ENCODE results near the gene SLCO1B3. TPM values are rescaled to one million over a fixed set of nuclear protein-coding genes. Genes with fewer than 3 reads are reported as not detected.

The SLCO1B3 gene
- total RNA-seq, 1 donor from 2014 or later: not detected

DNA sequence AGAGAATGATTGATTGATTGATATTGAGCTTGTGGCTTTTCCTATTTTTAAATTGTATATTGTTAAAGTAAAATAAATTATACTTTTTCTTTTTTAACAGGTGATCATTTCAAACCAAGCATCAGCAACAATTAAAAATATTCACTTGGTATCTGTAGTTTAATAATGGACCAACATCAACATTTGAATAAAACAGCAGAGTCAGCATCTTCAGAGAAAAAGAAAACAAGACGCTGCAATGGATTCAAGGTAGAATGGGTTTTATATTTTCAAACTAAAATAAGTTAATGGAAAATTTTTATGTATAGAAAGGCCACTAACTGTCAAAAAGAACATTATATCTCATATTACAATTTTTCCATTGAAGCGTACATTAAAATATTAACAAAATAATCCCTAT is 5.1 kb downstream of the SLCO1B3 start:
- H3K9me3 Mint-ChIP-seq: peaks cover 12% of the 10 kb centered on the region
- H3K36me3 Mint-ChIP-seq (ENCODE audit: low read depth): no peaks in the 10 kb centered on the region
- no peak overlapping the region for H3K27ac Mint-ChIP-seq
- DNase-seq (ENCODE audit: low spot score): no peak
- no peak overlapping the region for H3K4me3 Mint-ChIP-seq
- intact Hi-C loops (cut with micrococcal nuclease): no loop called here
- no peaks in the 10 kb centered on the region for H3K4me1 Mint-ChIP-seq (ENCODE audit: low read depth)
- no peaks in the 10 kb centered on the region for H3K27me3 Mint-ChIP-seq (ENCODE audit: insufficient read depth)

DNA sequence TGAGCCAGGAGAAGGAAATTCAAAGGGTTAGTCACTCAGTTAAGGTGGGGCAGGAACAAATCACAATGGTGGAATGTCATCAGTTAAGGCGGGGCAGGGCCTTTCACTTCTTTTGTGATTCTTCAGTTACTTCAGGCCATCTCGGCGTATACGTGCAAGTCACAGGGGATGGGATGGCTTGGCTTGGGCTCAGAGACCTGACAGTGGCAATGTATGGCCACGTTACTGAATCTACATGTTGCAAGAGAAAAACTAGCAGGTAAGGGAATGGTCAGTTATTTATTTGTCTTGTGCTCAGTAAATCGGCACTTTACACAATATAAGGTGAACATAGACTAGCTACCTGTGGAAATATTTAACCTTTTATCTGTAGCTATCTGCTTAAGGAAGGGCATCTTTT is 11.9 kb downstream of the SLCO1B3 start:
- H3K4me3 Mint-ChIP-seq: no peak overlapping the region
- no peak overlapping the region for H3K27ac Mint-ChIP-seq
- H3K36me3 Mint-ChIP-seq (ENCODE audit: low read depth): no peaks in the 10 kb centered on the region
- no peaks in the 10 kb centered on the region for H3K27me3 Mint-ChIP-seq (ENCODE audit: insufficient read depth)
- H3K4me1 Mint-ChIP-seq (ENCODE audit: low read depth): no peaks in the 10 kb centered on the region
- H3K9me3 Mint-ChIP-seq: peaks cover 26% of the 10 kb centered on the region
- intact Hi-C loops (cut with micrococcal nuclease): no loop called here
- DNase-seq (ENCODE audit: low spot score): no peak

DNA sequence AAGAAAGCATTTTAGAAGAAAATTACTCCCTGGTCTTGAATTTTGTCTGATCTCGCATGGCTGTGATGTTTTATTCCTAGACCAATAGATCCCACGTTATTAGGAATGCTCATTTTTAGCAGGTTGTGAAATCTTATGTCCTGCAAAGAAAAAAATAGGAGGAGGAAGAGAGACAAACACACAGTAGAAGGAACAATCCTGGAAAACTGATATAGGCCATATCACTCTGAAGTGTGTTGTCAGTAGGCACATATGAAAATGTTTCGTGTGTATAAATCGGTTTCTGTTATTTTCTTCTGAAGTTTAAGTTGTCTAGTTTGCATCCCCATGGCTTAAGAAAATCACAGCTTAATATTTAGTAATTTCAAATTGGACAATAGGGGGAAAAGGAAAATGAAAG is 12.4 kb downstream of the SLCO1B3 start:
- intact Hi-C loops (cut with micrococcal nuclease): no loop called here
- Mint-ChIP-seq H3K4me3 (no peak overlapping the region), H3K27me3 (ENCODE audit: insufficient read depth) (no peaks in the 10 kb centered on the region), H3K36me3 (ENCODE audit: low read depth) (no peaks in the 10 kb centered on the region), H3K9me3 (peaks cover 26% of the 10 kb centered on the region), H3K27ac (no peak overlapping the region), H3K4me1 (ENCODE audit: low read depth) (no peaks in the 10 kb centered on the region)
- DNase-seq (ENCODE audit: low spot score): no peak

- no peak for DNase-seq (ENCODE audit: low spot score)
- Mint-ChIP-seq H3K9me3 (peaks cover 4% of the 10 kb centered on the region), H3K36me3 (ENCODE audit: low read depth) (no peaks in the 10 kb centered on the region), H3K4me3 (no peak overlapping the region), H3K4me1 (ENCODE audit: low read depth) (no peaks in the 10 kb centered on the region), H3K27ac (no peak overlapping the region), H3K27me3 (ENCODE audit: insufficient read depth) (no peaks in the 10 kb centered on the region)
- intact Hi-C loops (cut with micrococcal nuclease): no loop called here
These were observed 19.4 kb downstream of the SLCO1B3 start for GRCh38 chr12:20829919-20830318.

- no peaks in the 10 kb centered on the region for H3K4me1 Mint-ChIP-seq (ENCODE audit: low read depth)
- H3K9me3 Mint-ChIP-seq: peaks cover 4% of the 10 kb centered on the region
- H3K36me3 Mint-ChIP-seq (ENCODE audit: low read depth): no peaks in the 10 kb centered on the region
- intact Hi-C loops (cut with micrococcal nuclease): no loop called here
- no peak for DNase-seq (ENCODE audit: low spot score)
- H3K4me3 Mint-ChIP-seq: no peak overlapping the region
- H3K27ac Mint-ChIP-seq: no peak overlapping the region
- H3K27me3 Mint-ChIP-seq (ENCODE audit: insufficient read depth): no peaks in the 10 kb centered on the region
These were observed 20.0 kb downstream of the SLCO1B3 start for GRCh38 chr12:20830456-20830855.

DNA sequence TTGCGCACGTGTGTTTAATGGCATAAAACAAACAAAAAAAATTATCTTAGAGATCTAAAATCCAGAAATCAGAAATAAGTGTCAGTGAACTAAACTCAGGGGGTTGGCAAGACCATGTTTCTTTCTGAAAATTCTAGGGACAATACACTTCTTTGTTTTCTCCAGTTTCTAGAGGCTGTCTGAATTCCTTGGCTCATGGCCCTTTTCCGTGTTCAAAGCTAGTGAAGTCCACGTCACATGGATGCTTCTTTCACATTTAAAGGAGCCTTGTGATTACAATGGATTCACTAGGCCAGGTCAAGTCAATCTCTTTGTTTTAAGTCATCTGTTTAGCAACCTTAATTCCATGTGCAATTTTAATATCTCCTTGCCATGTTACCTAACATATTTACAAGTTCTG is 22.4 kb downstream of the SLCO1B3 start:
- Mint-ChIP-seq H3K36me3 (ENCODE audit: low read depth) (no peaks in the 10 kb centered on the region), H3K27ac (no peak overlapping the region), H3K27me3 (ENCODE audit: insufficient read depth) (no peaks in the 10 kb centered on the region), H3K4me1 (ENCODE audit: low read depth) (no peaks in the 10 kb centered on the region), H3K4me3 (no peak overlapping the region), H3K9me3 (peaks cover 4% of the 10 kb centered on the region)
- DNase-seq (ENCODE audit: low spot score): no peak
- intact Hi-C loops (cut with micrococcal nuclease): no loop called here

GRCh38 chr12:20852649-20853048 is 42.1 kb downstream of the SLCO1B3 start:
- Mint-ChIP-seq H3K9me3 (peaks cover 4% of the 10 kb centered on the region), H3K4me1 (ENCODE audit: low read depth) (no peaks in the 10 kb centered on the region), H3K27me3 (ENCODE audit: insufficient read depth) (no peaks in the 10 kb centered on the region), H3K4me3 (no peak overlapping the region), H3K27ac (no peak overlapping the region), H3K36me3 (ENCODE audit: low read depth) (no peaks in the 10 kb centered on the region)
- intact Hi-C loops (cut with micrococcal nuclease): no loop called here
- DNase-seq (ENCODE audit: low spot score): no peak

DNA sequence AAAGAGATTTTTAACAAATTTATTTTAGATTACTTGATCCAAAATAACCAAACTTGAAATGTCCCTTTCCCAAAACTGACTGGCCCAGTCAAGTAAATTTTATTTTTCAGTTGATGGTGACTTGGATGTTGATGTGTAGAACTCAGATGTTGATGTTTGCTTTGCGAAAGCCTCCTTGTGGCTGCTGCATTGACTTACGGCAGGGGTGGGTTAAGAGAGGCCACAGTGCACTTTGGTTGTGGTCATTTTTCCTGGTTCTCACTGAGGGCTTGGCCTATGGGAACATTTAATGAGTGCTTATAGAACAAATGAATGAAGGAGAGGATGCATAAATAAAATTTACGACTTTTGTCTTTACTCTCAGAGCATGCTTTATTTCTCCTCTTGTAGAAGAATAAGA is 52.6 kb downstream of the SLCO1B3 start:
- Mint-ChIP-seq H3K36me3 (ENCODE audit: low read depth) (no peaks in the 10 kb centered on the region), H3K9me3 (no peaks in the 10 kb centered on the region), H3K4me3 (no peak overlapping the region), H3K27me3 (ENCODE audit: insufficient read depth) (no peaks in the 10 kb centered on the region), H3K4me1 (ENCODE audit: low read depth) (no peaks in the 10 kb centered on the region), H3K27ac (no peak overlapping the region)
- intact Hi-C loops (cut with micrococcal nuclease): no loop called here
- no peak for DNase-seq (ENCODE audit: low spot score)

DNA sequence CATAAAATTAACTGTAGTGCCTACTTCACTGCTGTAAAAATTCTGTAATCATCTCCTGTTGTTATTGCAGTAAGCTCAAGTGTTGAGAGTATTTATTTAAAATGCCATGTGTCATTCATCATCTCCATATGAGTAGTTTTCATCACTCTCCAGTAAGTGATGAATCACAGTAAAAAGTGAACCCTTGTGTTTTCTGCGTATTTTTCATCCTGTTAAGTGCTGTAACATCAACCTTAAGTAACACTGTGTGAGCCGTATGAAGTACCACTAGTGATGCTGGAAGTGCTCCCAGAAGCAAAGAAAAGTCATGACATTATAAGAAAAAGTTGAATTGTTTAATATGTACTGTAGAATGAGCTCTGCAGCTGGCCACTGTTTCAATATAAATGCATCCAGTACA is 55.4 kb downstream of the SLCO1B3 start:
- Mint-ChIP-seq H3K27me3 (ENCODE audit: insufficient read depth) (no peaks in the 10 kb centered on the region), H3K27ac (no peak overlapping the region), H3K9me3 (no peaks in the 10 kb centered on the region), H3K4me1 (ENCODE audit: low read depth) (no peaks in the 10 kb centered on the region), H3K4me3 (no peak overlapping the region), H3K36me3 (ENCODE audit: low read depth) (no peaks in the 10 kb centered on the region)
- DNase-seq (ENCODE audit: low spot score): no peak
- intact Hi-C loops (cut with micrococcal nuclease): no loop called here

GRCh38 chr12:20868277-20868676 is 57.8 kb downstream of the SLCO1B3 start:
- intact Hi-C loops (cut with micrococcal nuclease): no loop called here
- Mint-ChIP-seq H3K27me3 (ENCODE audit: insufficient read depth) (no peaks in the 10 kb centered on the region), H3K9me3 (no peaks in the 10 kb centered on the region), H3K4me1 (ENCODE audit: low read depth) (no peaks in the 10 kb centered on the region), H3K27ac (no peak overlapping the region), H3K36me3 (ENCODE audit: low read depth) (no peaks in the 10 kb centered on the region), H3K4me3 (no peak overlapping the region)
- no peak for DNase-seq (ENCODE audit: low spot score)

GRCh38 chr12:20883288-20883687 is 72.8 kb downstream of the SLCO1B3 start:
- H3K4me3 Mint-ChIP-seq: no peak overlapping the region
- no peaks in the 10 kb centered on the region for H3K36me3 Mint-ChIP-seq (ENCODE audit: low read depth)
- no peaks in the 10 kb centered on the region for H3K9me3 Mint-ChIP-seq
- H3K27ac Mint-ChIP-seq: no peak overlapping the region
- DNase-seq (ENCODE audit: low spot score): no peak
- H3K27me3 Mint-ChIP-seq (ENCODE audit: insufficient read depth): no peaks in the 10 kb centered on the region
- intact Hi-C loops (cut with micrococcal nuclease): no loop called here
- no peaks in the 10 kb centered on the region for H3K4me1 Mint-ChIP-seq (ENCODE audit: low read depth)

DNA sequence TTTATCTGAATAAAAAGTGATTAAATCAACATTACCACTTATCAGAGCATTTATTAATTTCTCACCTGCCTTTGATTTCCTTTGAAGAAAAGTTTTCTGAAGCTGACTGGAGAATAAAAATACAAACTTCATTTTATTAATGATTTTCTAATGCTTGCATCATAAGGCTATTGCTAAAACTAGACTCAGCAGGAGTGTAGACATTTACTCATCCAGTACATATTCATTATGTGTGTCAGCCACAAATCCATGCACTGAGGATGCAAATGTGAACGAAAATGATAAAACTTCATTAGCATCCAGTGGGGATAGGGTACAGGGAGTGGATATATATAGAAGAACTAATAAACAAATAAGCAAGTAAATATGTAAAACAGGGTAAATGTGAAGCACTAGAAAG is 74.6 kb downstream of the SLCO1B3 start:
- Mint-ChIP-seq H3K9me3 (peaks cover 5% of the 10 kb centered on the region), H3K4me3 (no peak overlapping the region)

DNA sequence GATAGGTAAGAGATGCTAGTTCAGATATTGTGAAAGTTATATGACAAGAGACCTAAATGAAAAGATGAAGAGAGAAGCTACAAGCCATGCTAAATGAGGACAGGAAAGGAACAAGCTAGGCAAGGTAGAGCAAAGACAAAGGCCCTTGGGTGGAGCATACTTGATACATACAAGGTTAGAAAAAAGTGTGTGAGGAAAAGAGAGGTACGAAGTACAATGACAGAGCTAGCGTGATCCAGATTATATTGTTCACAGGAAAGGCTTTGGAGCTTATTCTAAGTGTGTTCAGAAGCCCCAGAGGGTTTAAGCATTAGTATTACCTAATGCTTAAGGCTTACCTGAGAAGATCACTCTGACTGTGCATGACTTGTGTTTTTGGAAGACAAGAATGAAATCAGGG is 75.0 kb downstream of the SLCO1B3 start:
- no peak for DNase-seq (ENCODE audit: low spot score)
- Mint-ChIP-seq H3K27me3 (ENCODE audit: insufficient read depth) (no peaks in the 10 kb centered on the region), H3K9me3 (peaks cover 8% of the 10 kb centered on the region), H3K36me3 (ENCODE audit: low read depth) (no peaks in the 10 kb centered on the region), H3K4me1 (ENCODE audit: low read depth) (no peaks in the 10 kb centered on the region), H3K27ac (no peak overlapping the region), H3K4me3 (no peak overlapping the region)
- intact Hi-C loops (cut with micrococcal nuclease): no loop called here

More for the DNA sequence above, 74.6 kb downstream of the SLCO1B3 start:
- intact Hi-C loops (cut with micrococcal nuclease): no loop called here
- H3K4me1 Mint-ChIP-seq (ENCODE audit: low read depth): no peaks in the 10 kb centered on the region
- no peak for DNase-seq (ENCODE audit: low spot score)
- no peaks in the 10 kb centered on the region for H3K27me3 Mint-ChIP-seq (ENCODE audit: insufficient read depth)
- no peak overlapping the region for H3K27ac Mint-ChIP-seq
- H3K36me3 Mint-ChIP-seq (ENCODE audit: low read depth): no peaks in the 10 kb centered on the region

- H3K36me3 Mint-ChIP-seq (ENCODE audit: low read depth): no peaks in the 10 kb centered on the region
- H3K4me3 Mint-ChIP-seq: no peak overlapping the region
- H3K27ac Mint-ChIP-seq: no peak overlapping the region
- DNase-seq (ENCODE audit: low spot score): no peak
- intact Hi-C loops (cut with micrococcal nuclease): no loop called here
- H3K9me3 Mint-ChIP-seq: no peaks in the 10 kb centered on the region
- H3K27me3 Mint-ChIP-seq (ENCODE audit: insufficient read depth): no peaks in the 10 kb centered on the region
- no peaks in the 10 kb centered on the region for H3K4me1 Mint-ChIP-seq (ENCODE audit: low read depth)
These were observed 106.8 kb downstream of the SLCO1B3 start for GRCh38 chr12:20917269-20917668.
